ENCODE data around the gene INTS14. TPM values are rescaled to one million over a fixed set of nuclear protein-coding genes. Genes with fewer than 3 reads are reported as not detected.

Gene INTS14
- total RNA-seq, 2 experiments from 2014 or later = 47.4 to 48.1 TPM

- Mint-ChIP-seq H3K27ac (no peak overlapping the region), H3K4me3 (no peak overlapping the region), H3K9me3 (no peaks in the 10 kb centered on the region), H3K36me3 (ENCODE audit: low read depth) (peaks cover 51% of the 10 kb centered on the region), H3K27me3 (no peaks in the 10 kb centered on the region), H3K4me1 (ENCODE audit: low read depth) (peaks cover 18% of the 10 kb centered on the region)
- no peak for DNase-seq
- ChIA-PET POLR2A (interaction anchor here (1.5 kb wide), 1 partner anchor 24 kb away, joined by 3 read pairs; no protein-coding TSS in a partner anchor), CTCF (interaction anchor here (0.6 to 1.7 kb wide), 4 partner anchors 59 to 195 kb away, joined by 3 to 5 read pairs (median 4); no protein-coding TSS in a partner anchor)
- intact Hi-C loops (cut with micrococcal nuclease) = no loop called here
- no peak for ATAC-seq
- TF ChIP-seq CTCF (IDR thresholded peaks at IDR 0.05) = no peak
Observed at GRCh38 chr15:65579762-65580161, 31.2 kb downstream of the INTS14 start.

GRCh38 chr15:65578904-65579728, 31.8 kb downstream of the INTS14 start:
- intact Hi-C loops (cut with micrococcal nuclease) = no loop called here
- no peak for TF ChIP-seq CTCF (IDR thresholded peaks at IDR 0.05)
- Mint-ChIP-seq H3K27me3 (no peaks in the 10 kb centered on the region), H3K36me3 (ENCODE audit: low read depth) (peaks cover 46% of the 10 kb centered on the region), H3K4me3 (no peak overlapping the region), H3K9me3 (no peaks in the 10 kb centered on the region), H3K27ac (peak overlapping the region; percentile 65), H3K4me1 (ENCODE audit: low read depth) (peaks cover 11% of the 10 kb centered on the region)
- POLR2A ChIA-PET = interaction anchor here (1.1 to 1.5 kb wide), 2 partner anchors 24 to 32 kb away, joined by 3 read pairs; partner anchors contain the start of gene INTS14
- DNase-seq (no peak), ATAC-seq (no peak)
- CTCF ChIA-PET = interaction anchor here (0.6 to 1.7 kb wide), 4 partner anchors 24 to 194 kb away, joined by 3 to 4 read pairs (median 3); no protein-coding TSS in a partner anchor

GRCh38 chr15:65577129-65577996, 33.6 kb downstream of the INTS14 start:
- DNase-seq (no peak), ATAC-seq (no peak)
- H3K9me3 Mint-ChIP-seq = no peaks in the 10 kb centered on the region
- ChIA-PET CTCF (no interaction called here), POLR2A (interaction anchor here (0.8 to 1.2 kb wide), 2 partner anchors 14 to 61 kb away, joined by 3 read pairs; no protein-coding TSS in a partner anchor)
- peaks cover 34% of the 10 kb centered on the region for H3K36me3 Mint-ChIP-seq (ENCODE audit: low read depth)
- no peak overlapping the region for H3K4me3 Mint-ChIP-seq
- no peaks in the 10 kb centered on the region for H3K4me1 Mint-ChIP-seq (ENCODE audit: low read depth)
- intact Hi-C loops (cut with micrococcal nuclease) = no loop called here
- no peak for TF ChIP-seq CTCF (IDR thresholded peaks at IDR 0.05)
- no peaks in the 10 kb centered on the region for H3K27me3 Mint-ChIP-seq
- no peak overlapping the region for H3K27ac Mint-ChIP-seq

GRCh38 chr15:65576664-65577063, 34.3 kb downstream of the INTS14 start:
- peak overlapping the region; percentile 47 for H3K27ac Mint-ChIP-seq
- POLR2A ChIA-PET = interaction anchor here (1.1 to 1.2 kb wide), 2 partner anchors 13 to 14 kb away, joined by 3 read pairs; no protein-coding TSS in a partner anchor
- no peaks in the 10 kb centered on the region for H3K9me3 Mint-ChIP-seq
- no peaks in the 10 kb centered on the region for H3K27me3 Mint-ChIP-seq
- intact Hi-C loops (cut with micrococcal nuclease) = no loop called here
- CTCF ChIA-PET = no interaction called here
- H3K36me3 Mint-ChIP-seq (ENCODE audit: low read depth) = peaks cover 29% of the 10 kb centered on the region
- no peak overlapping the region for H3K4me3 Mint-ChIP-seq
- no peak for TF ChIP-seq CTCF (IDR thresholded peaks at IDR 0.05)
- ATAC-seq = no peak
- DNase-seq = no peak
- no peaks in the 10 kb centered on the region for H3K4me1 Mint-ChIP-seq (ENCODE audit: low read depth)
